GM12873 (cell line): ENCODE measurements around the gene CDH6.

Source experiments
- TF ChIP-seq, protein P1 (sequence below): IDR thresholded peaks from 2 replicates; pipeline ENCODE4 v1.5.1; 2012; ENCODE audit warnings: low read depth, mild to moderate bottlenecking, moderate library complexity, low read length, control low read depth; ENCODE audit not compliant: insufficient read depth; ENCODE audit errors: missing control alignments

CDH6 gene

GRCh38 chr5:31161781-31162181 lies 31.7 kb upstream of the CDH6 start:
- TF ChIP-seq, protein P1, sequence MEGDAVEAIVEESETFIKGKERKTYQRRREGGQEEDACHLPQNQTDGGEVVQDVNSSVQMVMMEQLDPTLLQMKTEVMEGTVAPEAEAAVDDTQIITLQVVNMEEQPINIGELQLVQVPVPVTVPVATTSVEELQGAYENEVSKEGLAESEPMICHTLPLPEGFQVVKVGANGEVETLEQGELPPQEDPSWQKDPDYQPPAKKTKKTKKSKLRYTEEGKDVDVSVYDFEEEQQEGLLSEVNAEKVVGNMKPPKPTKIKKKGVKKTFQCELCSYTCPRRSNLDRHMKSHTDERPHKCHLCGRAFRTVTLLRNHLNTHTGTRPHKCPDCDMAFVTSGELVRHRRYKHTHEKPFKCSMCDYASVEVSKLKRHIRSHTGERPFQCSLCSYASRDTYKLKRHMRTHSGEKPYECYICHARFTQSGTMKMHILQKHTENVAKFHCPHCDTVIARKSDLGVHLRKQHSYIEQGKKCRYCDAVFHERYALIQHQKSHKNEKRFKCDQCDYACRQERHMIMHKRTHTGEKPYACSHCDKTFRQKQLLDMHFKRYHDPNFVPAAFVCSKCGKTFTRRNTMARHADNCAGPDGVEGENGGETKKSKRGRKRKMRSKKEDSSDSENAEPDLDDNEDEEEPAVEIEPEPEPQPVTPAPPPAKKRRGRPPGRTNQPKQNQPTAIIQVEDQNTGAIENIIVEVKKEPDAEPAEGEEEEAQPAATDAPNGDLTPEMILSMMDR: no peak

GRCh38 chr5:31165729-31166128 lies 27.8 kb upstream of the CDH6 start:
- TF ChIP-seq, protein P1: no peak

DNA sequence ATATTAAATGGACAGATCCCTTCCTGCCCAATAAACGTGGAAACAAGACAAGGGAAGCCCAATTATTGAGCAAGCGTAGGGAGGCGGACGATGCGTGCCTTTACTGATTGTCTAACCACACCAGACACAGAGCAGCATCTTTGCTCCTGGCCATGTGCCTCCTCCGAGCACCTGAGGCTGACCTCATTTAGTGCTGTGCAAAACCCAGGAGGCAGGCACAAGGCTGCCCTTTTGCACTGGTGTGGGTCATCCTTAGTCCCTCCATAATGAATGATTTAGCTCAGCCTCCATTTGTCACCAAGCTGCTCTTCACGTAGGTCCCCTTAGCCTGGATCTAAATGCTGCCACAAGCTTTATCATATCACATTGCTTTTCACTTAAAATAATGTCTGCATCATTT lies 24.1 kb upstream of the CDH6 start:
- TF ChIP-seq, protein P1: no peak

GRCh38 chr5:31172881-31173280 lies 20.6 kb upstream of the CDH6 start:
- TF ChIP-seq, protein P1: no peak

GRCh38 chr5:31173614-31174013 lies 19.9 kb upstream of the CDH6 start:
- TF ChIP-seq, protein P1: no peak

- TF ChIP-seq, protein P1: no peak
Observed at GRCh38 chr5:31181376-31181987, 12.0 kb upstream of the CDH6 start.

GRCh38 chr5:31182136-31182535 lies 11.3 kb upstream of the CDH6 start:
- TF ChIP-seq, protein P1: no peak
